SK-N-SH (cell line): Measurements from ENCODE around the gene KIF16B. TPM values are rescaled to one million over a fixed set of nuclear protein-coding genes. Genes with fewer than 3 reads are reported as not detected.
"Not testable (repeated sequence)": the region's sequence is repeated elsewhere in the genome, so short reads cannot be mapped to it uniquely, and the experiment has no call there.

Experiments used
- CTCF ChIA-PET: fragments of 300-600, 350-600 bp; formaldehyde crosslinking; extraction: SDS; loops from one replicate; lab custom pipeline; 2021; lab: Yijun Ruan, JAX
- POLR2A ChIA-PET: fragments of 350-600 bp; sonication (Branson Sonifier 250); formaldehyde crosslinking; extraction: SDS; loops from one replicate; lab custom pipeline; 2020; ENCODE audit warnings: antibody characterized with exemption, inconsistent platforms; lab: Yijun Ruan, JAX
- DNase-seq: peaks from one replicate; pipeline ENCODE4 v3.0.0; 2012
- H2AFZ ChIP-seq: fragments of 200-600 bp; sonication (generic); 2 replicates; pipeline ENCODE4 v1.8.1; 2016; ENCODE audit warnings: antibody characterized with exemption, mild to moderate bottlenecking, low read depth
- H3F3A ChIP-seq: fragments of 200-600 bp; sonication (generic); replicated peaks from 2 replicates; pipeline ENCODE3; 2016; ENCODE audit warnings: antibody characterized with exemption, mild to moderate bottlenecking; ENCODE audit not compliant: insufficient read depth
- H3K27ac ChIP-seq, 2 experiments: fragments of 200-500 bp in 1 of 2; fragments of 200-600 bp in 1 of 2; sonication (Bioruptor generic) in 1 of 2; sonication (generic), shearing (Covaris generic) in 1 of 2; 2 replicates each; pipeline versions ENCODE4 v1.5.1 to v1.6.1; 2014 to 2016; ENCODE audit warnings: low read depth in 2 of 2, inconsistent platforms in 1 of 2, low read length in 1 of 2, mild to moderate bottlenecking in 1 of 2, mixed read lengths in 1 of 2
- H3K27me3 ChIP-seq: fragments of 200-600 bp; sonication (generic), shearing (Covaris generic); 2 replicates; pipeline ENCODE4 v1.6.1; 2016; ENCODE audit warnings: mixed run types; ENCODE audit not compliant: insufficient read depth
- H3K36me3 ChIP-seq, 2 experiments: fragments of 200-500 bp in 1 of 2; fragments of 200-600 bp in 1 of 2; sonication (Bioruptor generic) in 1 of 2; sonication (generic) in 1 of 2; replicated peaks in 1 of 2; 2 replicates each; pipeline versions ENCODE3 to v1.5.1; 2014 to 2016; ENCODE audit warnings: low read length in 1 of 2, mild to moderate bottlenecking in 1 of 2; ENCODE audit not compliant: insufficient read depth in 2 of 2, control insufficient read depth in 1 of 2
- H3K4me1 ChIP-seq, 2 experiments: fragments of 200-500 bp in 1 of 2; fragments of 200-600 bp in 1 of 2; sonication (Bioruptor generic) in 1 of 2; sonication (generic), shearing (Covaris generic) in 1 of 2; 2 replicates each; pipeline versions ENCODE4 v1.5.1 to v1.6.1; 2014 to 2016; ENCODE audit warnings: low read depth in 1 of 2, low read length in 1 of 2, mixed run types in 1 of 2; ENCODE audit not compliant: insufficient read depth in 2 of 2, control insufficient read depth in 1 of 2
- H3K4me2 ChIP-seq: fragments of 200-600 bp; sonication (generic), shearing (Covaris generic); 2 replicates; pipeline ENCODE4 v1.6.1; 2017; ENCODE audit warnings: mixed run types
- H3K4me3 ChIP-seq, 2 experiments: fragments of 200-500 bp in 1 of 2; fragments of 200-600 bp in 1 of 2; sonication (Bioruptor generic) in 1 of 2; sonication (generic), shearing (Covaris generic) in 1 of 2; 2 replicates each; pipeline versions ENCODE4 v1.5.1 to v1.8.1; 2014 to 2016; ENCODE audit warnings: low read depth in 2 of 2, inconsistent platforms in 1 of 2, low read length in 1 of 2, mild to moderate bottlenecking in 1 of 2, mixed read lengths in 1 of 2, moderate library complexity in 1 of 2
- H3K79me2 ChIP-seq: fragments of 200-600 bp; sonication (generic); 2 replicates; pipeline ENCODE4 v1.8.1; 2017; ENCODE audit warnings: mild to moderate bottlenecking; ENCODE audit not compliant: insufficient read depth
- H3K9ac ChIP-seq: fragments of 200-600 bp; sonication (generic); 2 replicates; pipeline ENCODE4 v1.6.1; 2017; ENCODE audit warnings: mixed run types
- H3K9me2 ChIP-seq: fragments of 200-600 bp; sonication (generic); 2 replicates; pipeline ENCODE4 v1.6.1; 2017; ENCODE audit warnings: mixed run types
- H3K9me3 ChIP-seq: fragments of 200-600 bp; sonication (generic); 2 replicates; pipeline ENCODE4 v1.6.1; 2017; ENCODE audit warnings: mixed run types, mild to moderate bottlenecking, moderate library complexity
- H4K20me1 ChIP-seq: fragments of 200-600 bp; sonication (generic); 2 replicates; pipeline ENCODE4 v1.6.1; 2017; ENCODE audit warnings: mild to moderate bottlenecking, mixed run types; ENCODE audit not compliant: insufficient read depth
- CHD2 ChIP-seq: fragments of 150-350 bp; IDR thresholded peaks from 2 replicates; pipeline ENCODE4 v1.6.1; 2018; ENCODE audit warnings: low read length; ENCODE audit not compliant: partially characterized antibody
- CTCF ChIP-seq: fragments of 200-600 bp; sonication (generic); IDR thresholded peaks from 2 replicates; pipeline ENCODE4 v1.6.1; 2017; ENCODE audit warnings: antibody characterized with exemption, mild to moderate bottlenecking, moderate library complexity
- EP300 ChIP-seq, 2 experiments: IDR thresholded peaks; 2 replicates each; pipeline versions ENCODE4 v1.4.0 to v1.6.1; 2012; ENCODE audit warnings: borderline replicate concordance in 1 of 2, low read depth in 1 of 2, low read length in 1 of 2
- GABPA ChIP-seq: IDR thresholded peaks from 2 replicates; pipeline ENCODE4 v1.4.0; 2012; ENCODE audit warnings: low read depth, mild to moderate bottlenecking
- JUND ChIP-seq: IDR thresholded peaks from 2 replicates; pipeline ENCODE4 v1.4.0; 2012
- MEF2A ChIP-seq: IDR thresholded peaks from 2 replicates; pipeline ENCODE4 v1.4.0; 2012; ENCODE audit warnings: low read depth, borderline replicate concordance
- MXI1 ChIP-seq: IDR thresholded peaks from 2 replicates; pipeline ENCODE4 v1.6.1; 2012; ENCODE audit warnings: mild to moderate bottlenecking, low read depth, low read length, improper control_type of control experiment
- NRF1 ChIP-seq: IDR thresholded peaks from 2 replicates; pipeline ENCODE4 v1.6.1; 2012; ENCODE audit warnings: low read depth, mild to moderate bottlenecking, low read length
- POLR2AphosphoS5 ChIP-seq: IDR thresholded peaks from 2 replicates; pipeline ENCODE4 v1.6.1; 2012; ENCODE audit warnings: low read depth, low read length
- RCOR1 ChIP-seq: fragments of 150-350 bp; IDR thresholded peaks from 2 replicates; pipeline ENCODE4 v1.6.1; 2017; ENCODE audit warnings: antibody characterized with exemption, low read length
- RFX5 ChIP-seq: IDR thresholded peaks from 2 replicates; pipeline ENCODE4 v1.6.1; 2012; ENCODE audit warnings: mild to moderate bottlenecking, improper control_type of control experiment, low read length
- SIN3A ChIP-seq: IDR thresholded peaks from 2 replicates; pipeline ENCODE4 v1.6.1; 2012; ENCODE audit warnings: low read depth, mild to moderate bottlenecking, low read length, moderate library complexity, borderline replicate concordance
- SMC3 ChIP-seq: IDR thresholded peaks from 2 replicates; pipeline ENCODE4 v1.6.1; 2012; ENCODE audit warnings: low read depth, low read length, improper control_type of control experiment
- TAF1 ChIP-seq: IDR thresholded peaks from 2 replicates; pipeline ENCODE4 v1.6.1; 2012; ENCODE audit warnings: low read depth, mild to moderate bottlenecking, low read length, moderate library complexity, borderline replicate concordance
- TCF12 ChIP-seq: IDR thresholded peaks from 2 replicates; pipeline ENCODE4 v1.4.0; 2012
- TEAD4 ChIP-seq: IDR thresholded peaks from 2 replicates; pipeline ENCODE4 v1.4.0; 2012; ENCODE audit warnings: mild to moderate bottlenecking, borderline replicate concordance; ENCODE audit not compliant: insufficient read depth
- WGBS: methylation state at CpG from one replicate; pipeline ENCODE4 v1.1.6; 2017; ENCODE audit warnings: low lambda C conversion rate; 5-methylcytosine and 5-hydroxymethylcytosine counted together
- polyA plus RNA-seq, 3 experiments: library from polyadenylated mRNA; depleted of rRNA; stranded (reverse); fragments of >200 nt; gene quantifications; 2 replicates each; pipeline ENCODE4 v1.2.3, GENCODE V29; 2012
- TF ChIP-seq, protein P1 (sequence below): IDR thresholded peaks from 2 replicates; pipeline ENCODE4 v1.4.0; 2012; ENCODE audit warnings: low read depth
- TF ChIP-seq, protein P2 (sequence below): IDR thresholded peaks from 2 replicates; pipeline ENCODE4; 2012
- TF ChIP-seq, protein P3 (sequence below): IDR thresholded peaks from 2 replicates; pipeline ENCODE4 v1.4.0; 2012; ENCODE audit warnings: low read depth, borderline replicate concordance

The KIF16B gene
- polyA plus RNA-seq, 1 of the 3 experiments (the other 2 are of a cell fraction), result 3.3 TPM

GRCh38 chr20:16440686-16441085 lies 132.6 kb downstream of the KIF16B start (continued):
- TF ChIP-seq CTCF (no peak), RFX5 (no peak), JUND (no peak)

- H3K9me2 ChIP-seq, H3K27ac ChIP-seq, H3K27me3 ChIP-seq, H3K36me3 ChIP-seq, H3K9me3 ChIP-seq, H3F3A ChIP-seq, H4K20me1 ChIP-seq, DNase-seq, H3K4me2 ChIP-seq, POLR2A ChIA-PET, H3K79me2 ChIP-seq, H3K4me3 ChIP-seq, H2AFZ ChIP-seq, H3K9ac ChIP-seq, CTCF ChIA-PET: not testable (repeated sequence)
- WGBS, result 87% methylated on average over 5 of the region's 5 CpGs
- peaks cover 0 to 10% of the 10 kb centered on the region in 2 experiments; a peak in 2 of 4 replicates for H3K4me1 ChIP-seq
Measured at GRCh38 chr20:16439540-16439939, 133.7 kb downstream of the KIF16B start.

DNA sequence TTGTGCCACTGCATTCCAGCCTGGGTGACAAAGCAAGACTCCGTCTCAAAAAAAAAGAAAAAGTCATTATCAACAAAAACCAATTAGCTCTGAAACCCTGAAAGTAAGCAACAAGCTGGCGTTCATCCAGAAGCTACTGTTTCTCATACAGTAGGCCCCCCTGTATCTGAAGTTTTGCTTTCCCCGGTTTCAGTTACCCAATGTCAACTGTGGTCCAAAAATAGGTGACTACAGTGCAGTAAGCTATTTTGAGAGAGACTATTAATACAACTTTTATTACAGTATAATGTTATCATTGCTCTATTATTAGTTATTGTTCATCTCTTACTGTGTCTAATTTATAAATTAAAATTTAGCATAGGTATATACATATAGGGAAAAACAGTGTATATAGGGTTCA lies 135.1 kb downstream of the KIF16B start:
- H2AFZ ChIP-seq, result no peak overlapping the region
- H3K27ac ChIP-seq, result no peak overlapping the region
- TF ChIP-seq TAF1 (no peak), TCF12 (no peak), SMC3 (no peak), RFX5 (no peak), POLR2AphosphoS5 (no peak), RCOR1 (no peak), EP300 (IDR thresholded peaks at IDR 0.05; ENCODE audit: borderline replicate concordance in 1 of 2, low read depth in 1 of 2, low read length in 1 of 2) (no peak), JUND (no peak), SIN3A (no peak), CHD2 (no peak), MXI1 (no peak), MEF2A (no peak), GABPA (no peak), NRF1 (no peak), TEAD4 (no peak)
- TF ChIP-seq, protein P1, sequence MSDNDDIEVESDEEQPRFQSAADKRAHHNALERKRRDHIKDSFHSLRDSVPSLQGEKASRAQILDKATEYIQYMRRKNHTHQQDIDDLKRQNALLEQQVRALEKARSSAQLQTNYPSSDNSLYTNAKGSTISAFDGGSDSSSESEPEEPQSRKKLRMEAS, result no peak
- TF ChIP-seq, protein P2, sequence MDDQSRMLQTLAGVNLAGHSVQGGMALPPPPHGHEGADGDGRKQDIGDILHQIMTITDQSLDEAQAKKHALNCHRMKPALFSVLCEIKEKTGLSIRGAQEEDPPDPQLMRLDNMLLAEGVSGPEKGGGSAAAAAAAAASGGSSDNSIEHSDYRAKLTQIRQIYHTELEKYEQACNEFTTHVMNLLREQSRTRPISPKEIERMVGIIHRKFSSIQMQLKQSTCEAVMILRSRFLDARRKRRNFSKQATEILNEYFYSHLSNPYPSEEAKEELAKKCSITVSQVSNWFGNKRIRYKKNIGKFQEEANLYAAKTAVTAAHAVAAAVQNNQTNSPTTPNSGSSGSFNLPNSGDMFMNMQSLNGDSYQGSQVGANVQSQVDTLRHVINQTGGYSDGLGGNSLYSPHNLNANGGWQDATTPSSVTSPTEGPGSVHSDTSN, result no peak
- TF ChIP-seq, protein P3, sequence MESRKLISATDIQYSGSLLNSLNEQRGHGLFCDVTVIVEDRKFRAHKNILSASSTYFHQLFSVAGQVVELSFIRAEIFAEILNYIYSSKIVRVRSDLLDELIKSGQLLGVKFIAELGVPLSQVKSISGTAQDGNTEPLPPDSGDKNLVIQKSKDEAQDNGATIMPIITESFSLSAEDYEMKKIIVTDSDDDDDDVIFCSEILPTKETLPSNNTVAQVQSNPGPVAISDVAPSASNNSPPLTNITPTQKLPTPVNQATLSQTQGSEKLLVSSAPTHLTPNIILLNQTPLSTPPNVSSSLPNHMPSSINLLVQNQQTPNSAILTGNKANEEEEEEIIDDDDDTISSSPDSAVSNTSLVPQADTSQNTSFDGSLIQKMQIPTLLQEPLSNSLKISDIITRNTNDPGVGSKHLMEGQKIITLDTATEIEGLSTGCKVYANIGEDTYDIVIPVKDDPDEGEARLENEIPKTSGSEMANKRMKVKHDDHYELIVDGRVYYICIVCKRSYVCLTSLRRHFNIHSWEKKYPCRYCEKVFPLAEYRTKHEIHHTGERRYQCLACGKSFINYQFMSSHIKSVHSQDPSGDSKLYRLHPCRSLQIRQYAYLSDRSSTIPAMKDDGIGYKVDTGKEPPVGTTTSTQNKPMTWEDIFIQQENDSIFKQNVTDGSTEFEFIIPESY, result no peak
- H3K36me3 ChIP-seq, result no peaks in the 10 kb centered on the region
- H3K4me2 ChIP-seq, result no peak overlapping the region
- ChIA-PET POLR2A (no interaction called here), CTCF (interaction anchor here (0.6 to 1.2 kb wide), 2 partner anchors 9 to 360 kb away, joined by 3 to 4 read pairs; no protein-coding TSS in a partner anchor)
- no peak for DNase-seq
- H4K20me1 ChIP-seq, result no peaks in the 10 kb centered on the region
- no peak overlapping the region for H3K9ac ChIP-seq
- no peaks in the 10 kb centered on the region for H3K79me2 ChIP-seq
- no peaks in the 10 kb centered on the region for H3K9me3 ChIP-seq
- H3F3A ChIP-seq, result no peaks in the 10 kb centered on the region
- no peaks in the 10 kb centered on the region for H3K9me2 ChIP-seq
- no peak overlapping the region for H3K4me3 ChIP-seq
- no peaks in the 10 kb centered on the region for H3K27me3 ChIP-seq
- peaks cover 0 to 5% of the 10 kb centered on the region in 2 experiments; a peak in 2 of 4 replicates for H3K4me1 ChIP-seq
- WGBS, result 100% methylated on average over 3 of the region's 3 CpGs
